Right renal cortex interstitium (tissue), 3 donors: ENCODE data around the gene ITLN1. TPM values are rescaled to one million over a fixed set of nuclear protein-coding genes. Genes with fewer than 3 reads are reported as not detected.
"Not testable (repeated sequence)": the region's sequence is repeated elsewhere in the genome, so short reads cannot be mapped to it uniquely, and the experiment has no call there.

ENCODE experiments used
- DNase-seq, 3 donors: peaks; one replicate each; pipeline ENCODE4 v3.0.0-alpha.2; 2013; ENCODE audit warnings: low read depth in 3 of 3, low spot score in 2 of 3
- polyA plus RNA-seq, 3 donors: library from polyadenylated mRNA; unstranded; fragments of 120-200 nt; gene quantifications; one replicate each; pipeline ENCODE4 v1.2.1, GENCODE V29; 2013; ENCODE audit not compliant: insufficient read length in 3 of 3

ITLN1 gene
- polyA plus RNA-seq, 3 donors, result 1.0 to 2.8 (median 1.2) TPM

DNA sequence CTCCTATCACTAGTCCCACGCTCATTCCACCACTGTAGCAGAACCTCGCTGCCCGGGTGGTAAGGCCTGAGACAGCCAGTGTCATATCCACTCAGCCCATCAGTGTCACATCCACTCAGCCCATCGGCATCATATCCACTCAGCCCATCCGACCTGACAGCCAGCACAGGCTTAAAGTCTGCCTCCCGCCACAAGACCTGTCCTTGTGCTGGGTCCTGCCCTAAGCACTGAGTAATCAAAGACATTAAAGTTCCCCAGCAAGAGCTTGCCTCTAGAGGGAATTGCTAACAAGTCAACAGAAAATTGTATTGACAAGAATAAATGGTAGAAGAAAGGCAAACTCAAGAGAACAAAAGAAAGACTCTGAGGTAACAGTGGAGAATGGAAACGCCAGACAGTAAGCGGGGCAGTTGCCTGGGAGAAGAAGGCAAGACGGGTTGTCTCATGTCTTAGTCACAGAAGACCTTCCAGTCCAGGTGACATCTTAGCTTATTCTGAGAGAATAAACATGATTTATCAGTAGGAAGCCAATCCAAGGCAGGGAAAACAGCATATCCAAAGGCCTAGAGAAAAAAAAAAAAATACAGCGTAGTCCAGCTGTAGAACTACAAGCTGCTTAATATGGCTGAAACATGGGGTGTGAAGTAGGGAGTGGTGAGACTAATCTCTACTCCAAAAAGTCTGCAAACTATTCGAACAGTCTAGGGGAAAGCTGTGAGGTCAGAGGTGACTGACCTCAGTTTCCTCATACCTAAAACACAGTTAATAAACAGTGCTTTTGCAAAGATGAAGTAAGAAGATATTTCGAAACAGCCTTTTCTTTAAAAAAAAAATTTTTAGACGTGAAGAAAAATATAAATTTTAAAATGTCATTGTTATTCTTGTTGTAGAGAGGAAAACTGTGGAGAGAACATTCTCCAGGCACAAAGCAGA is 1.1 kb downstream of the ITLN1 start:
- DNase-seq, result no peak

DNA sequence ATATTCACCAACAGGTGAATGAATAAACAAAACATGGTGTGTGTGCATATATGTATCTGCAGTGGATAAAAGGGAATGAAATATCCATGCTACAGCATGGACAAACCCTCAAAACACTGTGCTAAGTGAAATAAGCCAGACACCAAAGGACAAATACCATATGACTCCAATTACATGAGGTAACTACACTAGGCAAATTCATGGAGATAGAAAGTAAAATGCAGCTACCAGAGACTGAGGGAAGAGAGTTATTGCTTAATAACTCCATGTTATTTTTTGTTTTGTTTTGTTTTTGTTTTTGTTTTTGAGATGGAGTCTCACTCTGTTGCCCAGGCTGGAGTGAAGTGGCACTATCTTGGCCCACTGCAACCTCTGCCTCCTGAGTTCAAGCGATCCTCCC is 2.4 kb downstream of the ITLN1 start:
- no peak for DNase-seq

DNA sequence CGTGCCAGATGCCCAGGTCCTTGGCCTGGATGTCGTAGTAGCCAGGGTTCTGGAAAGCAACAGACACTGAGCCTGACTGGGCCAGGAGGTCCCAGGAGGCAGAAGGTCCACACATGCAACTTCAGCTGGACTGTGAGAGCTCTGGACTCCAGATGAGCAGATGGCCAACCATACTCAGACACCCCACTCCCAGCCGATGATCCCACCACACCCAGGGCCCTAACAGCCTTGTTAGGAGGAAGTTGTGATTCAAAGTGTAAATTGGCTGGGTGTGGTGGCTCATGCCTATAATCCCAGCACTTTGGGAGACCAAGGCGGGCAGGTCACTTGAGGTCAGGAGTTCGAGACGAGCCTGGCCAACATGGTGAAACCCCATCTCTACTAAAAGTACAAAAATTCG is 3.7 kb downstream of the ITLN1 start:
- DNase-seq, result not testable (repeated sequence)

DNA sequence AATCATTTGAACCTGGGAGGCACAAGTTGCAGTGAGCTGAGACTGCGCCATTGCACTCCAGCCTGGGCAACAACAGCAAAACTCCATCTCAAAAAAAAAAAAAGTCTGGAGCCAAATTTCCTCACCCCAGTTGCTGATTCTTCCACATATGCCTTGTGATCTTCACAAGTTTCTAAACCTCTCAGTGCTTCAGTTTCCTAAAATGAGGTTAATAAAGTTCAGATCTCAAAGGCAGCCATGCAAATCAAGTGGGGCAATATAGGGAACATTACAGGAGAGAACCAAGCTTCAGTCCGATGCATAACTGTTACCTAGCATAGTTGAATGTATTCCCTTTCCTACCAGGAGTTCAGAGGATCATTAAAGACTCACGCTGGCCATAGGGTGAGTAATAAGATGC is 4.8 kb downstream of the ITLN1 start:
- DNase-seq, result no peak

DNA sequence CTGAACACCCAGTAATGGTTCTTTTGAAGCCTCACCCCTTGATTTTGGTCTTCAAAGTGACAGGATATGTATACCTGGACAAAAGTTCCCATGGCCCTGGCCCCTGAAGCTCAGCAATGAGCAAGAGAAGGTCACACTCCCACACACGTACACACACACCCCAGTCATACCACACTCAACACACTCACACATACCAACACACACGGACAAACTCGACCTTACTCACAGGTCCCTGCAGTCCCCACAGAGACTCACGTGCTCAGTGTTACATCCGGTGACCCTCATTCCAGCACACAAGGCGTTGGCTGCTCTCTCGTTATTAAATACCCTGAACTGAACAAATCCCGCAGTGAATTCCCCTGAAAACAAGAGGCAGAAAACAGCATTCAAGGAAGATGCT is 5.9 kb downstream of the ITLN1 start:
- DNase-seq, result no peak

DNA sequence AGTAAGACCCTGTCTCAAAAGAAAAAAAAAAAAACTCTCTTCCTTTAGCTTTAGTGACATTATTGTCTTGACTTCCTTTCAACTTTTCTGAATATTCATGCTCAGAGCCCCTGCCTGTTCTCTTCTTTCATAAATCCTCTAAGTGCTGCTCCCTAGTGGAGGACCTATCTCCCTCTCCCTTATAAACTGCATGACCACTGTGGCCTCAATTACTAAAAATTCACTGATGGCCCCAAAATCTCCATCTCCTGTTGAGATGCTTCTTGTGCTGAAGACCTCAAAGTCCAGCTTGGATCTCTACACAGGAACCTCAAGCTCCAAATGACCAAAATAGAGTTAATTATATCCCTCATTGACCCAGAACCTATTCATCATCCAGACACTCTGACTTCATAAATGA is 7.8 kb downstream of the ITLN1 start:
- DNase-seq, result no peak

DNA sequence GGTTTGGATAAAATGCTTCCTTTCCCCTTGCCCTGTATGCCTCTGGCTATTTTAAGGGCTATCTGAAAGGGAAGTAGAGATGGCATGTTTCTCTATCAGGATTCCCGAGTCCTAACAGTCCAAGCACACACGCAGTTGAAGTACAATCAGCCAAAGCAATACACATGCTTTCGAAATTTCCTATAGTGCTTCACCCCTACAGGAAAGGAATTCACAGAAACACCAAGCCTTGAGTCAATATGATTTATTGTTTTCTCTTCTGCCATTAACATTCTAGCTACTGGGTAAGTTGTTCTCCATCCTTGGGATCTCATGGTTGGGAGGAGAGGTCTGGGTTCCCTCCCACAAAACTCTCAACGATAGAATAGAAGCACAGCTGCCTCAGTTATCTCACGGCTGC is 8.7 kb downstream of the ITLN1 start:
- no peak for DNase-seq

DNA sequence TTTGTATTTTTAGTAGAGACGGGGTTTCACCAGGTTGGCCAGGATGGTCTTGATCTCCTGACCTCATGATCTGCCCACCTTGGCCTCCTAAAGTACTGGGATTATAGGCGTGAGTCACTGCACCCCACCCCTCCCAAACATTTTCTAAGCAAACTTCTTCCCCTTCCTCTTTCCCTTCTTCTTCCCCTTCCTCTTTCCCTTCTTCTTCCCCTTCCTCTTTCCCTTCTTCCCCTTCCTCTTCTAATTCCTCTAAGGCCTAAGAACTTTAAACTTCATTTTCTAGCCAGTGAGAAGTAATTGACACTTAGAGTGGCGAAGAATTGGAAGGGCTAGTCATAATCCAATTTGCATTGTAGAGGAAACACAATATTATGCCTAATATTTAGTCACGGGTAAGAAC is 9.4 kb downstream of the ITLN1 start:
- not testable (repeated sequence) for DNase-seq

DNA sequence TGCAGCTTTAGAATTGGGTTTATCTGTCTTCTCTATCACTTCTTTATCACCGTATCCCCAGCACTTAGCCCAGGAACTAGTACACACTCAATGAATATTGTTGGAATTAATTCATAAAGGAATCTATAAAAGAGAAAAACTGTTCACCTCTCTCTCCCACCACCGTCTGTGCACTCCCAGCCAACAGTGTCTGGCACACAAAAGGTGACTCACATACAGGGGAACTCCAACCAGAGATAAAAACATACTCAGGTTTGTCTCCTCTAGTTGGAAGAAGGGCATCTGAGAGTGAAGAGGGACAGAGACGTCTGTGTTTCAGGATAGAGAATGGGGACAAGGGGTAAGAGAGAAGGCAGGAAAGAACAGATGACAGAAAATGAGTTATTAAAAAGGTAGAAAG is 10.0 kb downstream of the ITLN1 start:
- no peak for DNase-seq

DNA sequence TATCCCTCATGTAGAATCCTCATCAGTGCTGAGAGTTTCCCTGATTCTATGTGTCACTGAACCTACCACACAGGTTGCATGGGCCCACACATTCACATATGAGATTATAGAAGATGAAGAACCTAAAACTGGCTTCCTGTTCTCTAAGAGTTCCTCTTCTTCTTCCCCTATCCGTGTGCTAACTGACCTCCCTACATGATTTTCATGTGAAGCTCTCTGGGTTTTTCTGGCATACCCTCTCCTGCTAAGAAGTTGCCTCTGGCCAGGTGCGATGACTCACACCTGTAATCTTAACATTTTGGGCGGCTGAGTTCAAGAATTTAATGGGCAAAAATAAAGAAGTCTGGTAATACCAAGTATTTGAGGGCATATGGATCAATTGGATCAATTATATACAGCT is 16.8 kb downstream of the ITLN1 start:
- DNase-seq, result no peak

DNA sequence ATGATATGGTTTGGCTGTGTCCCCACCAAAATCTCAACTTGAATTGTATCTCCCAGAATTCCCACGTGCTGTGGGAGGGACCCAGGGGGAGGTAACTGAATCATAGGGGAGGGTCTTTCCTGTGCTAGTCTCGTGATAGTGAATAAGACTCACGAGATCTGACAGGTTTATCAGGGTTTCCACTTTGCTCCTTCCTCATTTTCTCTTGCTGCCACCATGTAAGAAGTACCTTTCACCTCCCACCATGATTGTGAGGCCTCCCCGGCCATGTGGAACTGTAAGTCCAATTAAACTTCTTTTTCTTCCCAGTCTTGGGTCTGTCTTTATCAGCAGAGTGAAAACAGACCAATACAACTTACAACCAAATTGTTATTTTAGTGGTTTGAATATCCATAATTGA is 17.3 kb downstream of the ITLN1 start:
- DNase-seq, result not testable (repeated sequence)

DNA sequence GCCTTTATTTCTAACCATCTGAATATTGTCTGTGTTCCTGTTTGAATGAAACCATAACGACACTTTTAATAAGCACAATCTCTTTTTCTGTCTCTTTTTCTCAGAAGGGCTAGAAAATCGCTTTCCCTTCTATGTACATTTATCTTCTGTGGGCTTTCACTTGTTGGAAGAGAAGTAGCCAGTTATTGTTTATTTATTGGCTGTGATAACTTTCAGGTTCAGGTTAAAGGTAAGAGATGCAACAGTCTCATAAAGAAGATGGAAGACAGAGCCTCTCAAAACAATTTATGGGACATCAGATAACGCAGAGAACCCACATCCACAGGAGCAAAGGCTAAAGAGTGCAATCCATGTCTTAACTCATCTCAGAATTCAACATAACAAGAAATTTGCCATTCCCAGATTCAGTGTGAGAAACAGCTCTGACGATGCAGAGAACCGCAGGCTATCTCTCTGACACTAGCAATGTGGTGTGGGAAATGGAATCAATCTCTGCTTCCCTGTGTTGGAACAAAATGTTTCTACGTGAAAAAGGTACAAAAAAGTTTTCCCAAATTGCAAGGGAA is 18.2 kb downstream of the ITLN1 start:
- DNase-seq, result no peak

DNA sequence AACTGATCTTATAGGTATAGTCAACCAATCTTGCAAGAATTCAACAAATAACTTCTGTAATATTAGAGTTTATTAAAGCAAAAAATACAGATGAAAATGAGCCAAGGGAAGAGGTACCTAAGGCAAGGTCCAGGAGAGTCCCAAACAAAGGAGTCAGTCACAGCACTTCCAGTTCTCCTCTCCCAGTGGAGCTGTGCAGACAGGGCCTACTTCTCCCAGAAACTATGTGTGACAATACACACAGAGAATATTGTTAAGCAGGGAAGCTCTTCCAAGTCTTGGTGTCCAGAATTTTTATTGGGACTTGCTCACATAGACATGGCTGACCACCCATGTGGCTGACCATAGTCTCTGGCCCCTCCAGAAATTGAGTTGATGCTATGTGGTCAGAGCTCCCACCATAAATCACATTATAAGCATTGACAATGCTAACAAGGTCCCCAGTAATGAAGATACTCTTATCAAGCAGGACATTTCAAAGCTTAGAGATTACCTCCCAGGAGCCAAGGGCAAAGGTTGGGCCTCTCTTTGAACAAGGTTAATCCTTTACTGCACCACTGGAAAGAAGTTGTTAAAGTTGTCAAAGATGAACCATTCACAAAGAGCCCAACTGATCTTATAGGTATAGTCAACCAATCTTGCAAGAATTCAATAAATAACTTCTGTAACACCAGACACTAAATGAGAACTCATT is 18.8 kb downstream of the ITLN1 start:
- no peak for DNase-seq

DNA sequence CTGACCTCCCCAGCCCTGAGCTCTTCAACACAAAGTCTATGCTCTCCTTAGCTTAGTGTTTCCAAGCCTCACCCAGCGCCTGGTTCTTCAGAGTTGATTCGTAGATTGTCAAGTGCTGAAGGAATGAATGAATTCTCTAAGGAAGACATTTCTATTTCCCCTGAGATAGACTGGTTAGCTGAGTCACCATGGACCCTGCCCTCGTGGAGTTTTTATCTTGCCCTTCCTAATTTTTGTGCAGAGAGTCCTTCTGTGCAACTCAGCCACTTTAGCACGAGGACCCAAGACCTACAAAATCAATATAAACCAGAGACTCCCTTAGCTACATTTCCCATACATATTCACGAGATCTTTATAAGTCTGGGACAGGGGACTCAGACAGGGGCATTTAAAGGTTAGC is 19.6 kb downstream of the ITLN1 start:
- no peak for DNase-seq

DNA sequence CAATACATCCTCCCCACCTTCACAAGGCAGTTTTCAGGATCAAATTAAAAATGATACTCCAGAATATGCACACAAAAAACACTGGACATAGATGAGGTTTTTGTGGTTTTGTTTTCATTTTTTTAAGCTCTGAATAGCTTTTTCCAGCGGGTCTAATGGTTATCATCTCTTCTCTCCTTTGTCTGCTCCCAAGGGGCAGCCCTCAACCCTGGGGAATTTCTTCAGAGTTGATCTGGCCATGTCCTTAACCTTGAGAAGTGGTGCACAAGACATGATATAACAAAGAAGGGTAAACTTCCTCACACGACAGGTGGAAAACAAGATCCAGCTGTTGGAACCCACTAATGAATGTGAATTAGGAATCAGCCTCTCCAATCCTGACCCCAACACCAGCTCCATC is 20.8 kb downstream of the ITLN1 start:
- no peak for DNase-seq

DNA sequence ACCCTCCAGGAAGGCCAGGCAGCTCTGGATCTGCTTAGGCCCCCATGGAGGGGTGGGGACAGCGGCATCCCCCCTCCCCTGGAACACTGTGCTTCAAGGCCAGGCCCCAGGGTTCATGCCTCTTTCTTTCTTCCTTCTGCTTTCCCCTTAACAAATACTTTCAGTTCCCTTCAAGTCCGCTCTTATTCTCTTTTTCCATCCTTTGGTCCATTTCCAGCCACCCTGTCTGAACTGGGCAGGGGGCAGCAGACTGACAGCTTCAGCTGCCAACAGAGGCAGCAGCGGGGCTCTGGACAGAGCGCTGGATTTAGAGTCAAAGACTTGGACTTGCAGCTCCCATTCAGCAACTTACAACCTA is 21.2 kb downstream of the ITLN1 start:
- DNase-seq, result no peak

DNA sequence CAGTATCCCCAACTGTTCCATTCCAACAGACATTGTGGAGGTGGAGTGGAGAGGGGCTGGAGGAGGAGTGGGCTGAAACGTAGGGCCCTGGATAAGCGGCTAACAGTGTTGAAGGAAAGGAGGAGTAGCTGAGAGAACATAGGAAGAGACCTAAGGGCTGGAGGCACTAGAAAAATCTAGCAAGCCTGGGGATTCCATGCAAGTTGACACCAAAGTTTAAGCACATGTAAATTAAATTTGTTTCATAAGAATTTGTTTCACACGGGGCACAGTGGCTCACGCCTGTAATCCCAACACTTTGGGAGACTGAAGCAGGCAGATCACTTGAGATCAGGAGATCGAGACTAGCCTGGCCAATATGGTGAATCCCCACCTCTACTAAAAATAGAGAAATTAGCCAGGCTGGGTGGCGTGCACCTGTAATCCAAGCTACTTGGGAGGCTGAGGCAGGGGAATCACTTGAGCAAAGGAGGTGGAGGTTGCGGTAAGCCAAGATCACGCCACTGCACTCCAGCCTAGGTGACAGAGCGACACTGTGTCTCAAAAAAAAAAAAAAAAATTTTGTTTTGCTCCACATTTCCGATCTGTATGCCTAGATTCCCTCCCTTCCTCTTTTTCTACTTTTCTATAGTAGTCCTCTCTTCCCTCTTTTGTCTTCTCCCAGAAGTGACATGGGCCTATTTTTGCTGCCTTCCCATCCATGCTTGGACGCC is 21.8 kb downstream of the ITLN1 start:
- DNase-seq, result no peak

DNA sequence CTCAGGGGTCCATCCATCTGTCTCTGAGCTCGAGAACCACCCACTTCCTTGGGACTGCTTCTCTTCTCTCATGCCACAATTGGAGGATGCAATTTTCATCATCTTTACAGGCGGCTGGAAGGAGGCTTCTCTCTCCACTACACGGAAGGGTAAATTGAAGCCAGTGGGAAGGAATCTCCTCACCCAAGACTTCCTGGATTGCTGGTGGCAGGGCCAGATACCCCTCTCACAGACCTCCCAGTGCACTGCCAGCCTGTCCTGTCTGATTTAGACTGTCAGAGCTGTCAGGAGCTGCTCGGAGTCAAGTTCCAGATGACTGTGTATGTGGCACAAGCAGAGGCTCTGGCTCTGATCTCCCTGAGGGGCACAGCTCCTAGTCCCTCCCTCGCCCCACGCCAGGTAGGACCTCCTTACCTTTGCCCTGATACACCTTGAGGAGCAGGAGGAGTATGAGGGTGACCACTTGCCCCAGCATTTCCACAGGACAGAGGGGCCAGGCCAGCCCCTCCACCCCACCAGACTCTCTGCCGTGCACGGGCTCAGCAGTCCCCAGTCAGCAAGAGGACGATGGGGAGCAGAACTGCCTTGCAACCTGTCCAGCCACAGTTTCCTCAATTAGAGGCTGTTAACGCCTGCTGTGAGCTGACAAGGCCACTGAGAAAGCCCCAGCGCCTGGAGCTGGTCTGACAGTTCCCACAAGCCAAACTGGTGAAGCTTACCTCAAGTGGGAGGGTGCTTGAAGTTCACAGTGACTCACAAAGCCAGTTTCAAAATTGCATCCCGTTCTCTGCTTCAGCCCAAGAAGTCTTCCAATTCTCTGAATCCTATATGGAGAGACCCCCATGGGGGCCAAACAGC is 22.5 kb downstream of the ITLN1 start, which contains the start of gene CD244:
CD244 (minus strand) TSS at position 685 of the 858 bp plus-strand sequence; CDS start at position 475, 210 bp downstream.
- DNase-seq, result no peak

DNA sequence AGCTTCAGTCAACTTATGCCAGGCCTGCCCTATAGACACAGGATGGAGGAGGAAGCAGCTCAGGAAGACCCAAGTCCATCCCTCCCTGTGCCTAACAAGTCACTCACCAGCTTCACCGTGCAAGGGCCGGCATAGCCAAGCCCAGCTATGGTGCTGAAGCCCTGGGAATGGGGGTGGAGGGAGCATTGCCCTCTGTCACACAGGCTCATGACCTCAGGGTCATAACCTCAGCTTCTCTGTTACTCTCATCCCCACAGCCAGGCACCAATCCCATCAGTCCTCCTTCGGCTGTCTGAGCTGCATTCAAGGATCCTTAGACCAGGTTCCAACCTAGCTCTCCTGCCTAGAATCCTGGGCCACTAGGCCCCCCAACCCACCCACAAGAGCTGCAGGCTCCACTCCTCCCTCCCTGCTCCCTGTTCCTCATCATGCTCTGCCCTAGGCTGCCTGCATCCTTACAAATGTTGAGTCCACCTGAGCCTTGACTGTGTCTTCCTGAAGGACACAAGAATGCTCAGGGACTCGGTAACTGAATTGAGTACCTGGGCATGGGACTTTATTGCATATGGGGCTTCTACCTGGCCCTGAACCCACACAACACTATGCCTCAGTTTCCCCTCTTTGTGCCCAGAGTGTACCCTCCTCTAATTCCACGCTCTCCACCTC is 24.0 kb downstream of the ITLN1 start:
- no peak for DNase-seq

DNA sequence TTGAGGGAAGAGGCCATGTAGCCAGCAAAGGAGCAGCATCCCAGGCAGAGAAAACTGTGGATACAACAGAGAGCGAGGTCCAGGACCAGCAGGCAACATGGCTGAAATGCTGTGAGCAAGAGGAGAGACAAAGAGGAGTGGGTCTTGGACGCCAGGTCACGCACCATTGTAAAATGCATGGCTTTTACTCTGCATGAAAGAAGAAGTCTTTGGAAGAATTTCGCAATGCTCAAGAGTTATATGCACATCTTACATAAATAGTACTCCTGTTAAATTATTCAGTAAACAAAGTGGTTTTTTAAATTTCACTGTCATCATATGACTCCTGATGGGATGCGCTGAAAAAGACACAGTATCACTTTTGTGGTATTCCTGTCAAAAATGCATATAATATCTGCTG is 25.8 kb downstream of the ITLN1 start:
- no peak for DNase-seq
